Left renal cortex interstitium (tissue), 4 donors: ENCODE data around the gene PLEKHO2. TPM values are rescaled to one million over a fixed set of nuclear protein-coding genes. Genes with fewer than 3 reads are reported as not detected.
"Not testable (repeated sequence)": the region's sequence is repeated elsewhere in the genome, so short reads cannot be mapped to it uniquely, and the experiment has no call there.

Experiments used
- DNase-seq, 4 donors: peaks; one replicate each; pipeline ENCODE4 v3.0.0-alpha.2; 2013; ENCODE audit warnings: low read depth in 4 of 4, low spot score in 2 of 4, missing footprints in 1 of 4
- polyA plus RNA-seq, 4 donors: library from polyadenylated mRNA; unstranded; fragments of 120-200 nt; gene quantifications; one replicate each; pipeline ENCODE4 v1.2.1, GENCODE V29; 2013; ENCODE audit not compliant: insufficient read length in 4 of 4

PLEKHO2 gene
- 10 to 100 TPM; 15.3 to 21.6 (median 19.7) TPM for polyA plus RNA-seq

DNA sequence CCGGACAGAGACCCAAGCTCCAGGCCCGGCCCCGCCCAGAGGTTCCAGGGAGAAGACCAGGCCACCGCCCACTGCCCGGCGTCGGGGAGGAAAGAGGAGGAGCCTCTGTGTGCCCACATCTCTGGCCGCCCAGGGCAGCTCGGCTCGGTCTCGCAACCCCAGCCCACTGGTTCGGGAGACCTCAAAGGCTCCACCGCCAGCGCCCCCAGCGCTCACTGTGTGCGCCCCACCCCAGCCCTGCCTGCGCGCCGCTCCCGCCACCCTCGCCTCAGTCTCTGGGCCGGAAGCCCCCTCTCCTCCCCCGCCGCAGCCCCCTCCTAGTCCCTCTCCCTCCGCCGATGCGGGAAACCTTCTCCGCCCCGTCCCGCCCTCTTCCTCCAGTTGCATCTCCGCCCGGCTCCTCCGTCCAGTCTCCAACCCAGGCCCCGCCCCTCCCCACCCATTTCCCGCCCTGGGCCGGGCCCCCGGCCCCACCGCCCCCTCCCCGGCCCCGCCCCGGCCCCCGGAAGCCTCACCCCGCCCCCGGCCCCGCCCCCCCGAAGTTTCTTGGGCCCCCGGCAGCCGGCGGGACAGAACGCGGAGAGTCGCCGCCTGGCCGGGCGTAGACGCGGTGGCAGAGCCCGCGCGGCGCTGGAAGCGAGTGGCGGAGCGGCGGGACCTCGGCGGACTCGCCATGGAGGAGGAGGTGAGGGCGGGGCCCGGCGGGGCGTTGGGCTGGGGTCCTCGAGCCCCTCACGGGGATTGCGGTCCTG is at the start of gene PLEKHO2:
TSS of gene PLEKHO2 (plus strand) at position 572 of the 752 bp plus-strand sequence. CDS start at position 674, 102 bp downstream.
- peak; percentile 80 to 94 (median 88) for DNase-seq

GRCh38 chr15:64792282-64792681 is 49.4 kb upstream of the PLEKHO2 start:
- DNase-seq, result no peak

DNA sequence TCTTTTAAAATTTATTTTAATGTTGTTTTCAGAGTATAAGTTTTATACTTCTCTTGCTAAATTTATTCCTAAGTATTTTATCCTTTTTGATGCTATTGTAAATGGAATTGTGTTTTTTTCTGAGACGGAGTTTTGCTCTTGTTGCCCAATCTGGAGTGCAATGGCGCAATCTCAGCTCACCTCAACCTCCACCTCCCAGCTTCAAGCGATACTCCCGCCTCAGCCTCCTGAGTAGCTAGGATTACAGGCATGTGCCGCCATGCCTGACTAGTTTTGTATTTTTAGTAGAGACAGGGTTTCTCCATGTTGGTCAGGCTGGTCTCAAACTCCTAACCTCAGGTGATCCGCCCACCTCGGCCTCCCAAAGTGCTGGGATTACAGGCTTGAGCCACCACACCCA is 46.4 kb upstream of the PLEKHO2 start:
- not testable (repeated sequence) for DNase-seq

DNA sequence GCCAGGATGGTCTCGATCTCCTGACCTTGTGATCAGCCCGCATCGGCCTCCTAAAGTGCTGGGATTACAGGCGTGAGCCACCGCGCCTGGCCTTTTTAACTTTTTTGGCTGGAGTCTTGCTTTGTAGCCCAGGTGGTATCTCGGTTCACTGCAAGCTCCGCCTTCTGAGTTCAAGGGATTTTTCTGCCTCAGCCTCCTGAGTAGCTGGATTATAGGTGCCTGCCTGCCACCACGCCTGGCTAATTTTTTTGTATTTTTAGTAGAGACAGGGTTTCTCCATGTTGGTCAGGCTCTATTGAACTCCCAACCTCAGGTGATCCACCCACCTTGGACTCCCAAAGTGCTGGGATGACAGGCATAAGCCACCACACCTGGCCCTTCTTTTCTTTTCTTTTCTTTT is 45.8 kb upstream of the PLEKHO2 start:
- DNase-seq, result not testable (repeated sequence)

DNA sequence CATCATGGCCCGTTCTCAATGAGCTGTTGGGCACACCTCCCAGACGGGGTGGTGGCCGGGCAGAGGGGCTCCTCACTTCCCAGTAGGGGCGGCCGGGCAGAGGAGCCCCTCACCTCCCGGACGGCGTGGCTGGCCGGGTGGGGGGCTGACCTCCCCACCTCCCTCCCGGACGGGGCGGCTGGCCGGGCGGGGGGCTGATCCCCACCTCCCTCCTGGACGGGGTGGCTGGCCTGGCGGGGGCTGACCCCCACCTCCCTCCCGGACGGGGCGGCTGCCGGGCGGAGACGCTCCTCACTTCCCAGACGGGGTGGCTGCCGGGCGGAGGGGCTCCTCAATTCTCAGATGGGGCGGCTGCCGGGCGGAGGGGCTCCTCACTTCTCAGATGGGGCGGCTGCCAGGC is 42.8 kb upstream of the PLEKHO2 start:
- DNase-seq, result not testable (repeated sequence)

DNA sequence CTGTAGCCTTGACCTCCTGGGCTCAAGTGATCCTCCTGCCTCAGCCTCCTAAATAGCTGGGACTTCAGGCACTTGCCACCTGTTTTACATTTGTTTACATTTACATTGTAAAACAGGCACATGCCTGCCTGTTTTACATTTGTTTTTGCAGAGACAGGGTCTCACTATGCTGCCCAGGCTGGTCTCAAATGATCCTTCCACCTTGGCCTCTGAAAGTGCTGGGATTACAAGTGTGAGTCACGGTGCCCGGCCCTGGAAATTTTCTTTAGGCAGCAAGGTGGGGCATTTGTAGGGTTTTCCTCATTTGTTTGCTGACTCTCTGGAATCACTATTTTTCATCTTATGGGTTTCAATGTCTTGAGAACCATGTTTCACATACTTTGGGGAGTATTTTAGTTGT is 41.2 kb upstream of the PLEKHO2 start:
- no peak for DNase-seq

DNA sequence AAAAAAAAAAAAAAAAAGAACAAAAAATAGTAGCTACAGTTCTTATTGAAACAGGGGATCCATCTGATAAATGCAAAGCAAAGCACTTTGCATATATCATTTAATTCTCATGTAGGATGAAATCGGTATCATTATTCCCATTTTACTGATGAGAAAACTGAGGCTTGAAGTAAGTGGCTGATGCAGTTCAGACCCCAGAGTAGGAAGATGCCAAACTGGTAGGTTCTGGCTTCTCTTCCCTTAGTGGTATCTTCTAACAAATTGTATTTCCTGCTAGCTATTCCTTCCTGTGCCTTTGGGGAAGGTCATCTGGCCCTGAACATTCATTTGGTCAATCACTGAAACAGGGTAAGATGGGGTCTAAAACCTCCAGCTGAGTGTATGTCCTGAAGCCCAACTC is 38.2 kb upstream of the PLEKHO2 start:
- no peak for DNase-seq

DNA sequence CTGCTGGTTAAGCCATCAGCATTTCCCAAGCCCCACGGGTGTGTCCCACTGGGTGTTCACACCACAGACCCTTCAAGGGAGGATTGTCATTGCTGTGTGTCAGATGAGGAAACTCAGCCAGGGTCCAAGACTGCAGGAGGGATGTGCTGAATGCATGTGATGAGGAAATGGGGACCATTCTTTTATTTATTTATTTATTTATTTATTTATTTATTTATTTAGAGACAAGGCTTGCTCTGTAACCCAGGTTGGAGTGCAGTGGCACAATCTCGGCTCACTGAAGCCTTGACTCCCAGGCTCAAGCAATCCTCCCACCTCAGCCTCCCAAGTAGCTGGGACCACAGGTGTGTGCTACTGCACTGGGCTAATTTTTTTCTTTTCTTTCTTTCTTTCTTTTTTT is 37.1 kb upstream of the PLEKHO2 start:
- DNase-seq, result no peak

GRCh38 chr15:64806509-64806908 is 35.2 kb upstream of the PLEKHO2 start:
- DNase-seq, result no peak

DNA sequence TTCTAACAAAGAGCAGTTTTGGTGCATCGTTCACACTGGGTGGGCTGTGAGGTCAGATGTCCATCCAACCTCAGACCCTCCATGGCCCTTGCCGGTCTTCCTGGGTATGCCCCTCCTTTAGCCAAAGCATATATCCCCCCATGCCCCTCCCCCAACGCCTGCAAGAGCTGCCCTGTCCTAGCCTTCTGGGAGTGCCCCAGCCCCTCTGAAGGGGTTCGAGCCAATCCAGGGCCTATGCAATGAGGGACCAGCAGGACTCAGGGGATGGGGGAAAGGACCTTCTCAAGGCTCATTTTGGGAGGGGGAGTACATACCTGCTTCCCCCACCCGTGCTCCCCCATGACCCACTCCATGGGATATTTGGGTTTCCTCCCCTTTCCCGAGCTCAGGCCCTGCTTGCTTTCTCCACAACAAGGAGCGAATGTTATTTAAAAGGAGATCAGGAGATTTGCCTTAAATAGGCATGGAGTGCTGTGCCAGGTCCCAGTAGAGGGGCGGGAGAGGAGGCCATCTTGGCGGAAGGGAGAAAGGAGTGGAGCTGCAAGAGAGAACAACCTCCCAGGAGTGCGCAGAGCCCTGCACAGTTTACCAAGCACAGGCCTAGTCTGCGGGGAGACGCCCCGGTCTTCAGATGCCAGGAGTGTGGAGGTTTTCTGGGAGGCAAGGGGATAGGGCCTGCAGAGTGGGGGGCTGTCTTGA is 34.5 kb upstream of the PLEKHO2 start:
- no peak for DNase-seq

DNA sequence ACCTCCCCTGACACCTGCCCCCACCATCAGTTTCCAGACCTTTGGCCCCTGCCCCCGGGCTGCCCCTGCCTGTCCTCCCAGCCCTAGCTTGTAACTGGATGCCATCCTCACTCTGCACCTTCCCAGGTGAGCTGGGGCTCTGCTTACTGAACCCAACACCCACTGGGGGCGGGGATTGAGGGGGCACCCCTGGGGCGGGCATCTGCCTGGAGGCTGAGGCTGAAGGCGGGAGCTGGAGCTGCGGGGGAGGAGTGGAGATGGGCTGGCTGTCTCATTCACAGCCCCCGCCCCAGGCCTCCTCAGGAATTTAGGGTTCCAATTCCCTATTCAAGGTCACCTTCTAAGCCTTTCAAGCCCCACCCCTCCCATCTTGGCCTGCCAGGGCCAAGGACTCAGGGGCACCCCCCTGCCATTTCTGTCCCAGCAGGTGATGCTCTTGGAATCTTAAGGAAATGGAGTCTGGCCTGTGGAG is 33.9 kb upstream of the PLEKHO2 start:
- no peak for DNase-seq

- DNase-seq, result no peak
Observed at GRCh38 chr15:64808785-64809453, 32.8 kb upstream of the PLEKHO2 start.

DNA sequence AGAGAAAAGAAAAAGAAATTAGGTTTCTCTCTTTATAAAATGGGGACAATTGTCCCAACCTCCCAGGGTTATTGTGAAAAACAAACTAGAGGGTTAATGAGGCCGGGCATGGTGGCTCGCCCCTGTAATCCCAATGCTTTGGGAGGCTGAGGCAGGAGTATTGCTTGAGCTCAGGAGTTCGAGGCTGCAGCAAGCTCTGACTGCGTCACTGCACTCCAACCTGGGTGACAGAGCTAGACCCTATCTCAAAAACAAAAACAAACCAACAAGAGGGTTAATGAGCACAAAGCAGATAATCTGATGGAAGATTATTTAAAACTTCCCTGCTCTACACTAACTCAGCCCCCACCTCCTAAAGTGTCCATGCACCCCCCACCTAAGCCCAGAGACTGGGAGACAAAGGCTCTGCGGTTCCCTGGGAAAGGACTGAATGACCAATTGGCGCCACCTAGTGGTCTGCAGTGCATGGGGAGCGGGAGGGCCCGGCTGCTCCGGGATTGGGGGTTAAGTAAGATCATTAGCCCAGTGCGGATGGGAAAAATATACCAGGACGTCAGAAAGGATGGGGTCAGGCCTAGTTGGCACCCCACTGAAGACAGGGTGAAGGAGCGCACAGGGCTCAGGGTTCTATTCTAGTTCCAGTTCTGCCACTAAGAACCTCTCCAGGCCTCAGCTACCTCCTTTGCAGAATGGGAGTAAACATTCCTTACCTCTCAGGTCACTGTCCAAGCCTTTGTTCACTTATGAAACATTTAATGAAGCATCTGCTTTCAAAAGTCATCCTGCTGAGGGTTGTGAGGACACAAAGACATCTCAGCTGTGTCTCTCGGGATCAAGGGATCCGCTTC is 31.8 kb upstream of the PLEKHO2 start:
- DNase-seq, result peak in 1 of 4 donors; percentile 75

DNA sequence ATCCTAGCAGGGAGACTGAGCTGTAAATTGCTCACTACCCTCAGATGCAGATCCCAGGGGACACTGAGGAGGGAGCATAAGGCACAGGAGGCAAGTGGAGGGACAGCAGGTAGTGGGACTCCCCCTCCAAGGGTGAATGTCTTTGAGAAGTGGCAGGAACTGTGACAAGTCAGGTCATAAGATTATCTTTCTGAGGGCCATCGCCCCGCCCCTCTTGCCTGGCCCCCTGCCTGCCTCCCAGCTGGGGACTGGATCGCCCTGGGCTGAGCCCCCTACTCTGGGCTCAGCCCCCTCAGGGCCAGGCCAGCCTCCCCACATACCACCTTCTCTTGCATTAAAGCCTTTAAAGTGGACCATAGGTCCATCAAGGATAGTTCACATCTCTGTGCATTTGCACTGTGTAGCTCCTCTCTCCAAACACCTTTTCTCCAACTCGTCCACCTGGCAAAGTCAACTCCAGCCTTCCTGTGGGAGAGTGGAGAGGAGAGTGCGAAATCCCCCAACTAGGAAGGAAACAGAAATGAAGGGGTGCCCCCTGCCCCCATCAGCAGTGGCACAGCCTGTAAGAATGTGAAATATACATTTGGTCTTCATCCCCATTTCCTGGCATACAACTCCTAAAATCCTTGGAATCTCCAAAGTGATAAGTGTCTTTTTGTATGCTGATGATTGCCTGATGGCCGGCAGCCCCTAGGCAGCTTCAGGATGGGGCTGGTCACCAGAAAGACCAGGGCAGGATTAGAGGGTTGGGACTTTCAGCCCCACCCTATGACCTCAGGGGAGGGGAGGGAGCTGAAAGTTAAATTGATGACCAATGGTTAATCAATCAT is 31.0 kb upstream of the PLEKHO2 start:
- no peak for DNase-seq

DNA sequence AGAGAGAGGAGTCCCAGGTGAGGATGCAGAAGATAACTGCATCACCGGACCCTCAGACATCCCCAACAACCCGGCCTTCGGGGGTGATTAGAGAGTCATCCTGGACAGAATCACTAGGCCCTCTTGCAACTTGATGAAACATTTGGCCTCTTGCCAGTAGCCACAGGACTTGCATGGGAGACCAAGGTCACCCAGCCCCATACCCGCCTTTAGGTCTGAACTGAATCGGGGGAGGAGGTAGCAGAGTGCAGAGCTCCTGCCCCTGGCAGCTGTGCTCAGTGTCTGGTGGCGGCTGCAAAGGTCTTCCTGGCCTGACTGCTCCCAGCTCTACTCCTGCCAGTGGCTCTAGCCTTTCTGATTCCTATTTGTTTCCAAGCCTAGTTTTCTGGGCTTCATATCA is 28.6 kb upstream of the PLEKHO2 start:
- DNase-seq, result no peak

DNA sequence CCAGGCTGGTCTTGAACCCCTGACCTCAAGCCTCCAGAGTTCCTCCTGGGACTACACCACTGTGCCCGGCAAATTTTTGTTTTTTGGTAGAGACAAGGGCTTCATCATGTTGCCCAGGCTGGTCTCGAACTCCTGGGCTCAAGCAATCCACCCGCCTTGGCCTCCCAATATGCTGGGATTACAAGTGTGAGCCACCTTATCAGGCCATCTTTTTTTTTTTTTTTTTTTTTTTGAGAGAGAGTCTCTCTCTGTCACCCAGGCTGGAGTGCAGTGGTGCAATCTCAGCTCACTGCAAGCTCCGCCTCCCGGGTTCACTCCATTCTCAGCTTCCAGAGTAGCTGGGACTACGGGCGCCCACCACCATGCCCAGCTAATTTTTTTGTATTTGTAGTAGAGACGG is 27.4 kb upstream of the PLEKHO2 start:
- DNase-seq, result not testable (repeated sequence)

- DNase-seq, result not testable (repeated sequence)
Observed at GRCh38 chr15:64814965-64815364, 26.8 kb upstream of the PLEKHO2 start.

DNA sequence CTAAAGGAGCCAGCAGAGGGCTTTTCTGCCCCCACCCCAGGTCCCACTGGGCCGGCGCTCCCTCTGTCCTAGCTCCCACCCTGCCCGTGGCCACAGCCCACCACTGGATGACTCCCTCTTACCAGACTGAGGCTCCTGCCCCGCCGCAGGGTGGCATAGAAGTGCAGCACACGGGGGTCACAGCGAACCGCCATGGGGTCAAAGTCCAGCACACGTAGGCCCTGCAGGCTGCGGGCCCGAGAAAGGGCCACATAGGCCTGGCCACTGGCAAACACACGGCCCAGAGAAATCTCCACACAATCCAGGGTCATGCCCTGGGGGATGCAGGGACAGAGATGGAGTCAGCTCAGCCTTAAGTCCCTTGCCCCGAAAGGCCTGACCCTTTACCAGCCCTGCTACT is 25.3 kb upstream of the PLEKHO2 start:
- no peak for DNase-seq

DNA sequence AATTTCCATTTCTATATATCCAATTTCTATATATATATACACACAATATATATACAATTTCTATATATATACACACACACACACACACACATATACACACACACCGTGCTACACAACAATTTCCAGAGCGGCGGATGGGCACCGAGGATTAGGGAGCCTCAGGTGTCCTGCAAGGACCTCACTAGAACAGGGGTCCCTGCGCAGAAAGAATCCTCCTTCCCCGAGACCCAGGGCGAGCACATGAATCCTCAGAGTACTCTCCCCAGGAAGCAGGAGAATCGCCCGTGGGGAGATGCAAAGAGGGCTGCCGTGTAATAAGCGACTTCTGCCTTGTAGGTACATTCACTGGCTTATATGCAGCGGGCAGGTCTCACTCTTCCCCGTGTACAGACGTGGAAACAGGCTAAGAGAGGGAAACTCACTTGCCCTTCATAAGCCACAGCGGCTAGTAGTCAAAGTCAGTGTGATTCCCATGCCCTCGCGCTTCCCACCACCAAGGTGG is 16.7 kb upstream of the PLEKHO2 start:
- DNase-seq, result no peak
